HG02970 (cell line): Measurements from ENCODE around the gene PRDX3.
A peak's percentile ranks its signal among the peaks of the same experiment; 100 is the strongest.

Experiments used
- ATAC-seq: cut with Tn5 transposase; IDR thresholded peaks from one replicate; pipeline ENCODE4 v1.9.1; 2021; ENCODE audit warnings: mild to moderate bottlenecking, moderate library complexity, moderate number of reproducible peaks; ENCODE audit not compliant: unreplicated experiment, low FRiP score

Gene PRDX3

GRCh38 chr10:119178372-119179119 is at the start of gene PRDX3:
Gene PRDX3, minus strand, starts transcription at chr10:119178812. Its CDS starts 22 bp downstream, at chr10:119178790.
- peak; percentile 88 for ATAC-seq

GRCh38 chr10:119227825-119228224 is 49.2 kb upstream of the PRDX3 start:
- no peak for ATAC-seq

DNA sequence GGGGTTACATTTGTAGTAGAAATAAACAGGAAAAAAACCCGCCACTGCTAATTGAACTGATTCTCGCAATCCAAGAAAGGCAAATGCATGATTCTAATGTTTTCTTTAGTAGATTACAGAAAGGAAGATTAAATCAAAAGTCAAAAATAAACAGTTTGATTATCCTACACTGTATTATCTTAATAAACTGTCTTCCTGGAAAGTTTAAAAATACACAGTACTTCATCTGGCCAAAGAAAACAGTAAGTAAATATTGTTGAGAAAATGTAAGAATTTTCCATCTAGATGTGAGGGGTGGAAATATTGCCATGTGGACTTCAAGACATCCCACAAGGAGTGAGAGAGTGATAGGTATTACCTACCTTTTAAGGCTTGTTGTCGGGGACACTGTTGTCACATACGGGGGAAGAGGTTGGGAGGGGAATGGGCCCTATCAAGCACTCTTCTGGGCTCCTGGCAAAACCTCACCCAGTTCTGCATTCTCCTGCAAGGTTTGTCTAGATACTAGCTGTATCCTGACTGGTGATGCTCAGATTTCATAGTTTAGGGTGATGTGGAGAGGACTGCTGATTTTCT is 46.6 kb upstream of the PRDX3 start:
- no peak for ATAC-seq

DNA sequence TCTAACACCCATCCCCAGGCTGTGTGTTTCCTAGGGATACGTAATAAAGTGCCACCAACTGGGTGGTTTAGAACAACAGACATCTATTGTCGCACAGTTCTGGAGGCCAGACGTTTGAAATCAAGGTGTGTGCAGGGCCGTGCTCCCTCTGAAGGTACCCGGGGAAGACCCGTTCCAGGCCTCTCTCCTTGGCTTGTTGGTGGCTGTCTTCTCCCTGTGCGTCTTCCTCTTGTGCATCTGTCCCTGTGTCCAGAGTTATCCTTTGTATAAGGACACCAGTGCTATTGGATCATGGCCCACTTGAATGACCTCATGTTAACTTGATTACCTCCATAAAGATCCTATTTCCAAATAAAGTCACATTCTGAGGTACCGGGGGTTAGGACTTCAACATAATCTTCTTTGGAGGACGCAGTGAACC is 44.4 kb upstream of the PRDX3 start:
- ATAC-seq = no peak

DNA sequence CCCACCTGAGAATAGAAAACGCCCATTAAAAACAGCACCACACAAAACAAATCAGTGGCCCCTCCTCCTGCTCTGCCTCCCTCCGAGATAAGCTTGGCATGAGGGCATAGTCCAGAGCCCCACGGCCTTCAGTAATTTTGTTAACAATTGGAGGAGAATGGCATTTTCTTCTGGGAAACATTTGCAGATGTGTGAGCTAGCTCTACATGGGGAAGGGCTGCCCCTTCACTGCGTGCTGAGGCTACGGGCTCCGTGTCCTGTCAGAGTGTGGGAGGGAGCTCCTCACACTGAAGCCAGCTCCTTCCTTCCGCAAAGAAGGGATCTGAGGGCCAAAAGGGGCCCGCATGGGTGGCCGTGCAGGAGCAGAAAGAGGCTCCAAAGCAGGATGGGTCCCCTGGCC is 43.9 kb upstream of the PRDX3 start:
- ATAC-seq = no peak

DNA sequence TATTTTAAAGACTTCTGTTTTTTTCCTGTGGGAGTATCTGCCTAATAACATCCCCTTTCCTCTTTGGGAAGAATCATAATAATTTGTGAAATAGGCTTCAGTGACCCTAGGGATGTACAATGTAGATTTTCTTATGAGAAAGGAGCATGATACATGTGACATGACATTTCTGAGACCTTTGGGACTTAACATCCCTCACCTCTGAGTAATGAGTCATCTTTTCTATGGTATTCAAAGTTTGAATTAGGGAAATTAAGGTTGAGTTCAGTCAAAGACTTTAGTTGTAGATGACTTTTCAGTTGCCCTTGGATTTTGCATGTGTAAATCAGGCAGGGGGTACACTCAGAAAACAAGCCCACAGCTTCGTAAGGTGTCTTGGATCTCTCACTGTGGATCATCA is 43.1 kb upstream of the PRDX3 start:
- no peak for ATAC-seq

DNA sequence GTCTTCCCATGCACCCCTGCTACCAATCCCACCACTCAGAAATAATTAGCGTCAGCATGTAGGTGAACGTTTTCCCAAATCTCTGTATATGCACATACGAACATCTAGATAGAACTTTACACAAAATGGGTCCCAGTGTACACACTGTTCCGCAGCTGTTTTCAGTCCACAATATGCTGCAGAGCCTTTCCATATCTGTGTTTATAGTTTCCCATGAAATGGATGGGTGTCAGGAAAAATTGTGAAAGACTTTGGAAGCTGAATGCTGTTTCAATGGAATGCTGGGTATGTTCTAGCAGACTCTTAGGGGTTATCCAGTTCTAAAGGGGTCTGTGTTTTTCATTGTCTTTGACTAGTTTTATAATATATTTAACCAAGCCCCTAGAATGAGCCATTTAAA is 42.6 kb upstream of the PRDX3 start:
- no peak for ATAC-seq

DNA sequence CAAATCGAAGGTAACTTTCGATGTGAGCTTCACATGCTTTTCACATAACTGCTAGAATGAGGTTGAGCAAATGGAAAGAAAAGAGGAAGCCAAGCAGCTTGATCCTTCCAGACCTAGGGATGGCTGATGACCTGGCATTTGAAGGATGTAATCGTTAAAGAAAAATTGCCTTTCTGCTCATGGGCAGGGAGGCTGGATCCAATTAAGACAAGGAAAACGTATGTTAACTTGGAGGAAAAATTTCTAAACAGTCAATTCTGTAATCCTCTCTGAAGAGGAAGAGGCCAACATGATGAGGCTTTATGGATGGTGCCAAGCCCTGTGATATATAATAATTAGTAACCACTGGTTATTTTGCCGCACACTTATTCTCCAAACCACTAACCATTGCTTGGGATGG is 41.3 kb upstream of the PRDX3 start:
- no peak for ATAC-seq

- ATAC-seq = no peak
Observed at GRCh38 chr10:119217991-119218490, 39.4 kb upstream of the PRDX3 start.

DNA sequence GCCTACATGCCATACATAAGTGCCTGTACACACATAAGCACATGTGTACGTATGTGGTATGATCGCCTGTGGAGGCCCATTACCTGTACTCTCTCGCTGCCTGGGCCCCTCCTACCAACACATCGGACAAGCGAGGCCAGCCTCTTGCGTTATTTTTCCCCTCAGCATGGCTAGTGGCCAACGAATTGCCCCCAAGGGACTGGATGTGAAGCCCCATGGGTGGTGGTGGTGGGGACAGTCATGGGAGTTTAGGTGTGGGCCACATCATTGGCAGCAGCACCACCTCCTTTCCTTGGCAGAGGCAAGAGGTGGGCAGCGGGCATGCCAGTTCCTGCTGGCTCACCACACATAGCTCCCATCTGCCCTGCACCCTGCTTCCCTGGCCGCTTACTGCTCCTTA is 38.8 kb upstream of the PRDX3 start:
- no peak for ATAC-seq

- no peak for ATAC-seq
Observed at GRCh38 chr10:119216127-119216526, 37.5 kb upstream of the PRDX3 start.

DNA sequence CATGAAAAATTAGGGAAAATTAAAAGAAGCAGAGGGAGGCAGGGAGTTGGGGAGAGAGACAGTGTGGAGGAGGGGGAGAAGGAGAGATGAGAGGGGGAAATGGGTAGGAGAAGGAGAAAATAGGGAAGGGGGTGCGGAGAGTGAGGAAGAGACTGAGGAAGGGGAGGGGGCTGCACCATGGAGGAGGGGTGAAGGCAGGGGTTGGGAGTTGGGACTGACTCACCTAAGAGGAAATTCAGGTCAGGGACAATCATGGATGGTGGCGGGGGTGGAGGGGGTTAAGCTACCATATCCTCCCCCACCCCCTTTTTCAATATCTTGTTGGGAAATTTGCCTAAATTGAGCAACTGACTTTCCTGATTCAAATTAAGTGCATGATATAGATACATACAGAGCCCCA is 36.8 kb upstream of the PRDX3 start:
- no peak for ATAC-seq

- ATAC-seq = no peak
Observed at GRCh38 chr10:119211625-119212441, 33.2 kb upstream of the PRDX3 start.

GRCh38 chr10:119211176-119211575 is 32.6 kb upstream of the PRDX3 start:
- ATAC-seq = no peak

GRCh38 chr10:119210633-119211032 is 32.0 kb upstream of the PRDX3 start:
- no peak for ATAC-seq

DNA sequence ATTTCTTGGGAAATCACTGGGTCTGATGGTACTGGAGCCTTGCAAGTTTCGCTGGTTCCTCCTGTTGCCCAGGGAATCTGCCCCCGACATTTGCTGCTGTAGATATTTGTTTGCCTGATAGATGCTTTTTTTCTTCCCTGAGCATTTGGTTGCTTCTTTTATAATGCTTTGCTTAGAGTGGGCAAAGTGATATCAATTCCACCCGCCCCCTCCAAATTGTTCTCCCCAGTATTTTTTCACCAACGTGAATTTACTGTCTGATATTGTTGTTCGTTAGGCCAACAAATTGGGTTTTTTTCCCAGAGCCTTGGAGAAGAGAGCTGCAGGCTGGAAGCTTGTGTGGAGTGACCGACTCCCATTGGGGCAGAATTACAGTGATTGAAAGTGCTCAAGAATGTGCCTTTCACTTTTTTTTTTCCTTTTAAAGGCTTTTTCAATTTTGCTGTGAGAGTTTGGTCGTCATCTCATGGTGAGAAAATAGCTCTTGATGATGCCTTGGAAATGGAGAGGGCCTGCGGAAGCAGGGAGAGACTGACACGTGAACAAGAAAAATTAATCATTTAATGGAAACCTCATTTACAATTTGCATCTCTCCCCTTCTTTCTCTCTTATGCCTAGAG is 31.2 kb upstream of the PRDX3 start:
- no peak for ATAC-seq

DNA sequence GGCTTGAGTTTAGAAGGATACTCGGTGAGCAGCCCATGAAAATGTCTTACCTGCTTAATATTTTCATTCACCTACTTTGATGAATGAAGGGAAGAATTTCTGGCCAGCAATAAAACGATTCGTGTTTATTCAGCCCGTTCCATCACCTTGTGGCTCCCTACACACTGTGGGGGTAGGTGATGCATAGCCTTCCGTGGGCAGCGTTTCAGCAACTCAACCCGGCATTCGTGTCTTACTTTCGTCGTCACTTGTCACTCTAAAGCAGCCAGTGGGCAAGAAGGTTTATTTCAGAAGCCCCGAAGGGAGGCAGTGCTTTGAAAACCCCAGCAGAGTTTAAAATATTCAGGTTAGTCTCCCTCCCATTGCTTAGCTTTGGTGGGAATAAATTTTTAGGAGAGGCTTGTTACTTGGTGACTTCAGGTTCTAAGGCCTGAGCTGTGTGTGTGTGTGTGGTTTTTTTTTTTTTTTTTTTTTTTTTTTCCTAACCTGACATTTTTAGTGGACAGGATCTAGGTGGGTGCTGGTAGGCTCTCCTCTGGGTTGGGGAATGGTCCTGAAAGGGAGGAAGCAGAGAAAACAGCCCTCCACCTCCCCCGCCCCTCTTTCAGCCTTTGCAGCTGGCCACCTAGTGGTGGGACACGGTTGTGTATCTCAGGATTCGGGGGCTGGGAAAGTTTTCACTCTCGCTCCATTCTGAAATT is 30.6 kb upstream of the PRDX3 start:
- ATAC-seq = no peak

DNA sequence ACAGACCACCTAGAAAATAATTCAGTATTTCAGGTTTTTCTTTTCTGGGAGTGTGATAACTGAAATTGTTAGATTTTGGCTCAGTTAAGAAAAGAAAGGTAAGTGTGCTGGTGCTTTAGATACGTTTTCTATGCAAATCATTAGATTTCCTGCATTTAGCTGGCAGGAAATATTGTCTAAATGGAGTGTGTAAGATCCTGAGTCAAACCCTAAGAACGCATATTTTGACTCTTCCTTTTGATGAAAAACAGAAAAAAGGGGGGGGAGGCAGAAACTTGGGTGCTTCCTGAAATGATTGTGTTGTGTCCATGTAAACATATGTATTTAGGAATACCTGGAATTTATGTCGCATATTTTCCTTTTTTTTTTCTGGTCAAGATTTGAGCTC is 29.9 kb upstream of the PRDX3 start:
- no peak for ATAC-seq

- ATAC-seq = peak; percentile 14
Observed at GRCh38 chr10:119207713-119208552, 29.3 kb upstream of the PRDX3 start.

DNA sequence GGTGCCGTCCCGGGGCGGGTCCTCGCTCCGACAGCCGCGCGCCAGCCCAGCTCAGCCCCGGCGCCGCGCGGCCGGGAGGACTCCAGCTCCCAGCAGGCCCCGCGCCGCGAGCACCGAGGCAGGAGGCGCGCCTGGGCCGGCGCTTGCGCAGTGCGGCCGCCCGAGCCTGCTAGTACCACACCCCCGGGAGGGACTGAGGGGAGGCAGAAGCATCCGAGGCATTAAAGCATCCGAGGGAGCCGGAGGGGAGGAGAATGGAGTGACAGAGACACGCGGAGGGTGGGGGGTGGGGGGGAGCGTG is 28.7 kb upstream of the PRDX3 start, which contains the start of gene GRK5:
GRK5 (plus strand) TSS at position 206 of the 301 bp plus-strand sequence. CDS start 347 bp downstream, outside the sequence.
- ATAC-seq = peak; percentile 72
